Omental fat pad (tissue), 4 donors: Measurements from ENCODE around the gene C14orf93. TPM values are rescaled to one million over a fixed set of nuclear protein-coding genes. Genes with fewer than 3 reads are reported as not detected.

Experiments
- ATAC-seq: fragments of 150-250 bp; one replicate; pipeline ENCODE4 v1.9.1; 2016; ENCODE audit warnings: mild to moderate bottlenecking, moderate library complexity; ENCODE audit not compliant: low FRiP score
- DNase-seq: peaks from one replicate; pipeline ENCODE4 v3.0.0-alpha.2; 2019; ENCODE audit warnings: low spot score
- CTCF ChIP-seq, 3 donors: fragments of 450-650 bp; IDR thresholded peaks; one replicate each; pipeline ENCODE4 v1.5.1; 2016 to 2017; ENCODE audit warnings: antibody characterized with exemption in 3 of 3, mild to moderate bottlenecking in 3 of 3, moderate library complexity in 2 of 3
- total RNA-seq, 4 donors: library from RNA; depleted of rRNA; stranded (reverse); fragments of >200 nt; gene quantifications; one replicate each; pipeline ENCODE4 v1.1.0, GENCODE V29; 2016

Gene C14orf93
- total RNA-seq, 4 donors from 2014 or later: 6.0 to 12.2 (median 8.4) TPM

- ATAC-seq (no peak), DNase-seq (no peak)
- no peak for TF ChIP-seq CTCF (IDR thresholded peaks at IDR 0.05)
These were observed 64.3 kb downstream of the C14orf93 start for GRCh38 chr14:22945642-22946041.

- no peak for ATAC-seq
- no peak for TF ChIP-seq CTCF (IDR thresholded peaks at IDR 0.05)
- DNase-seq: no peak
These were observed 70.3 kb downstream of the C14orf93 start for GRCh38 chr14:22939684-22940083.

Other genes with a start within 250 kb of the C14orf93 start
- gene OXA1L, start 243.5 kb downstream of the C14orf93 start, total RNA-seq: 100 to 1,000 TPM in 1 of 4 donors, 10 to 100 TPM in 3; 73.3 to 100 (median 98.6) TPM
- 10 to 100 TPM; 52.0 to 72.3 (median 64.0) TPM for gene SLC7A7, start 194.7 kb downstream of the C14orf93 start, total RNA-seq
- 10 to 100 TPM; 15.9 to 55.1 (median 37.7) TPM for gene MRPL52, start 180.3 kb downstream of the C14orf93 start, total RNA-seq
- gene MMP14, start 173.6 kb downstream of the C14orf93 start, total RNA-seq: 100 to 1,000 TPM; 108 to 208 (median 166) TPM
- 100 to 1,000 TPM in 2 of 4 donors, 10 to 100 TPM in 2; 73.5 to 125 (median 96.6) TPM for gene LRP10, start 138.4 kb downstream of the C14orf93 start, total RNA-seq
- gene REM2, start 126.9 kb downstream of the C14orf93 start, total RNA-seq: 1 to 10 TPM in 2 of 4 donors, under 1 TPM in 2; 0.24 to 3.3 (median 1.0) TPM
- gene RBM23, start 91.0 kb downstream of the C14orf93 start, total RNA-seq: 100 to 1,000 TPM in 2 of 4 donors, 10 to 100 TPM in 2; 48.7 to 127 (median 85.9) TPM
- 10 to 100 TPM; 38.8 to 54.9 (median 49.6) TPM for gene PRMT5, start 80.8 kb downstream of the C14orf93 start, total RNA-seq
- 10 to 100 TPM; 27.0 to 84.8 (median 32.0) TPM for gene HAUS4, start 53.1 kb downstream of the C14orf93 start, total RNA-seq
- 10 to 100 TPM in 2 of 4 donors, 1 to 10 TPM in 2; 4.0 to 13.4 (median 9.9) TPM for gene AJUBA, start 27.6 kb downstream of the C14orf93 start, total RNA-seq
- 100 to 1,000 TPM; 126 to 150 (median 129) TPM for gene PSMB5, start 24.8 kb upstream of the C14orf93 start, total RNA-seq
- gene PSMB11, start 32.1 kb upstream of the C14orf93 start, total RNA-seq: not detected
- 1 to 10 TPM; 1.6 to 4.9 (median 1.8) TPM for gene CDH24, start 47.4 kb upstream of the C14orf93 start, total RNA-seq
- gene ACIN1, start 85.0 kb upstream of the C14orf93 start, total RNA-seq: 100 to 1,000 TPM in 3 of 4 donors, 10 to 100 TPM in 1; 85.6 to 143 (median 120) TPM
- gene C14orf119, start 85.4 kb upstream of the C14orf93 start, total RNA-seq: 10 to 100 TPM; 39.2 to 46.7 (median 43.6) TPM
- gene CIROP, start 94.8 kb upstream of the C14orf93 start, total RNA-seq: under 1 TPM in 1 of 4 donors, not detected in 3; 0.25 TPM
- 1 to 10 TPM in 1 of 4 donors, under 1 TPM in 2, not detected in 1; 0.36 to 2.7 (median 0.37) TPM for gene CEBPE, start 109.1 kb upstream of the C14orf93 start, total RNA-seq
- gene SLC7A8, start 173.5 kb upstream of the C14orf93 start, total RNA-seq: 100 to 1,000 TPM in 1 of 4 donors, 10 to 100 TPM in 3; 40.2 to 106 (median 92.1) TPM
- gene RNF212B, start 227.8 kb upstream of the C14orf93 start, total RNA-seq: not detected